T-helper 1 cell treated with Interleukin-12 subunit alpha and Interleukin-12 subunit beta and Interleukin-4 antibody, amounts not matched to agents 30 ng/mL and 1 ng/mL, for 36 hours (primary cell): ENCODE measurements around the gene PVR. TPM values are rescaled to one million over a fixed set of nuclear protein-coding genes. Genes with fewer than 3 reads are reported as not detected.

Experiments used
- total RNA-seq: library from RNA; stranded (reverse); gene quantifications from 2 replicates; pipeline ENCODE4 v1.2.3, GENCODE V29; 2022

The PVR gene
- total RNA-seq, 1 donor from 2014 or later, result 5.3 TPM

Other genes with a start within 250 kb of the PVR start
- gene ZNF285, start 242.3 kb upstream of the PVR start, total RNA-seq, result 0.05 TPM in 1 of 2 replicates, not detected in the other
- gene ZNF229, start 195.4 kb upstream of the PVR start, total RNA-seq, result 0.05 and 0.44 TPM in 2 replicates
- gene ZNF180, start 143.4 kb upstream of the PVR start, total RNA-seq, result 9.9 and 11.3 TPM in 2 replicates
- not detected in 2 replicates for gene CEACAM20, start 114.2 kb upstream of the PVR start, total RNA-seq
- not detected in 2 replicates for gene IGSF23, start 30.3 kb upstream of the PVR start, total RNA-seq
- gene CEACAM19, start 27.6 kb downstream of the PVR start, total RNA-seq, result 0.37 and 0.78 TPM in 2 replicates
- gene CEACAM16, start 55.2 kb downstream of the PVR start, total RNA-seq, result not detected in 2 replicates
- gene BCL3, start 104.8 kb downstream of the PVR start, total RNA-seq, result 195 and 197 TPM in 2 replicates
- not detected in 2 replicates for gene CBLC, start 134.0 kb downstream of the PVR start, total RNA-seq
- not detected in 2 replicates for gene BCAM, start 165.2 kb downstream of the PVR start, total RNA-seq
- gene NECTIN2, start 202.4 kb downstream of the PVR start, total RNA-seq, result 0.34 TPM in 1 of 2 replicates, not detected in the other
- gene TOMM40, start 247.3 kb downstream of the PVR start, total RNA-seq, result 81.6 and 85.4 TPM in 2 replicates